ENCODE results near the gene CAPN13.

- TF ChIP-seq CTCF (IDR thresholded peaks at IDR 0.05; ENCODE audit: low read depth, low read length, poor library complexity, severe bottlenecking) = no peak
- TF ChIP-seq EZH2phosphoT487 (IDR thresholded peaks at IDR 0.05; ENCODE audit: borderline replicate concordance, low read length) = no peak
These were observed 90.1 kb downstream of the CAPN13 start for GRCh38 chr2:30717081-30717650.
